Thoracic aorta (tissue), 2 donors: ENCODE data around the gene PPP2R2D. TPM values are rescaled to one million over a fixed set of nuclear protein-coding genes. Genes with fewer than 3 reads are reported as not detected.

ENCODE experiments used
- ATAC-seq: fragments of 150-250 bp; one replicate; pipeline ENCODE4 v1.8.0; 2017; ENCODE audit warnings: low read depth; ENCODE audit not compliant: insufficient number of reproducible peaks, low FRiP score
- DNase-seq: peaks from one replicate; pipeline ENCODE4 v3.0.0-alpha.2; 2020; ENCODE audit warnings: low spot score
- H3K27ac ChIP-seq, 2 donors: fragments of 200-600 bp; sonication (generic); 1 replicate in 1 of 2; 2 replicates in 1 of 2; pipeline ENCODE4 v1.5.1; 2016; ENCODE audit warnings: mild to moderate bottlenecking in 2 of 2, moderate library complexity in 2 of 2
- H3K27me3 ChIP-seq: fragments of 200-600 bp; sonication (generic); replicated peaks from 2 replicates; pipeline ENCODE4 v1.6.0; 2016; ENCODE audit warnings: mild to moderate bottlenecking; ENCODE audit not compliant: insufficient read depth
- H3K36me3 ChIP-seq: fragments of 200-600 bp; sonication (generic); one replicate; pipeline ENCODE4 v1.5.1; 2016
- H3K4me1 ChIP-seq, 2 donors: fragments of 200-600 bp; sonication (generic); 1 replicate in 1 of 2; 2 replicates in 1 of 2; pipeline versions ENCODE4 v1.5.1 to v1.6.0; 2016; ENCODE audit warnings: low read depth in 2 of 2, mild to moderate bottlenecking in 1 of 2; ENCODE audit not compliant: control insufficient read depth in 1 of 2
- H3K4me3 ChIP-seq: fragments of 200-600 bp; sonication (generic); 2 replicates; pipeline ENCODE4 v1.5.1; 2016; ENCODE audit warnings: mild to moderate bottlenecking
- H3K9me3 ChIP-seq: fragments of 200-600 bp; sonication (generic); 2 replicates; pipeline ENCODE4 v1.5.1; 2016
- CTCF ChIP-seq: fragments of 200-600 bp; sonication (generic); IDR thresholded peaks from one replicate; pipeline ENCODE4 v1.5.1; 2019; ENCODE audit warnings: antibody characterized with exemption
- total RNA-seq, 2 donors: library from RNA; depleted of rRNA; stranded (reverse); fragments of >200 nt; gene quantifications; one replicate each; pipeline versions ENCODE4 v1.1.0 to v1.2.3, GENCODE V29; 2016

PPP2R2D gene
- total RNA-seq, 2 donors from 2014 or later, result 23.0 to 34.1 TPM

GRCh38 chr10:131921184-131921583 is 20.4 kb downstream of the PPP2R2D start:
- Histone ChIP-seq H3K9me3 (no peaks in the 10 kb centered on the region), H3K36me3 (no peaks in the 10 kb centered on the region), H3K4me1 (no peaks in the 10 kb centered on the region), H3K27ac (no peak overlapping the region), H3K4me3 (no peak overlapping the region), H3K27me3 (no peaks in the 10 kb centered on the region)
- DNase-seq (no peak), ATAC-seq (no peak)
- no peak for TF ChIP-seq CTCF

- Histone ChIP-seq H3K27me3 (no peaks in the 10 kb centered on the region), H3K9me3 (no peaks in the 10 kb centered on the region), H3K36me3 (no peaks in the 10 kb centered on the region), H3K4me1 (peaks cover 3% of the 10 kb centered on the region in 2 donors), H3K27ac (no peak overlapping the region), H3K4me3 (no peak overlapping the region)
- ATAC-seq, result no peak
- no peak for TF ChIP-seq CTCF
- no peak for DNase-seq
These were observed 22.4 kb downstream of the PPP2R2D start for GRCh38 chr10:131923038-131923756.

- no peaks in the 10 kb centered on the region for H3K36me3 ChIP-seq
- ATAC-seq (no peak), DNase-seq (no peak)
- H3K27ac ChIP-seq, result no peak overlapping the region
- no peaks in the 10 kb centered on the region for H3K27me3 ChIP-seq
- no peaks in the 10 kb centered on the region for H3K9me3 ChIP-seq
- TF ChIP-seq CTCF, result no peak
- H3K4me3 ChIP-seq, result no peak overlapping the region
- peaks cover 7 to 9% of the 10 kb centered on the region in 2 donors for H3K4me1 ChIP-seq
These were observed 24.3 kb downstream of the PPP2R2D start for GRCh38 chr10:131925011-131925649.

GRCh38 chr10:131925716-131926115 is 24.9 kb downstream of the PPP2R2D start:
- Histone ChIP-seq H3K27ac (no peak overlapping the region), H3K27me3 (no peaks in the 10 kb centered on the region), H3K36me3 (no peaks in the 10 kb centered on the region), H3K4me3 (no peak overlapping the region), H3K9me3 (no peaks in the 10 kb centered on the region), H3K4me1 (peaks cover 7 to 15% of the 10 kb centered on the region in 2 donors)
- ATAC-seq (no peak), DNase-seq (no peak)
- no peak for TF ChIP-seq CTCF

GRCh38 chr10:131926253-131926652 is 25.4 kb downstream of the PPP2R2D start:
- no peaks in the 10 kb centered on the region for H3K9me3 ChIP-seq
- DNase-seq (no peak), ATAC-seq (no peak)
- no peaks in the 10 kb centered on the region for H3K27me3 ChIP-seq
- H3K27ac ChIP-seq, result no peak overlapping the region
- no peak for TF ChIP-seq CTCF
- H3K4me1 ChIP-seq, result peaks cover 13 to 20% of the 10 kb centered on the region in 2 donors
- no peaks in the 10 kb centered on the region for H3K36me3 ChIP-seq
- no peak overlapping the region for H3K4me3 ChIP-seq
